Dermis microvascular lymphatic vessel endothelial cell (primary cell): ENCODE data around the gene SMCR8. TPM values are rescaled to one million over a fixed set of nuclear protein-coding genes. Genes with fewer than 3 reads are reported as not detected.
A peak's percentile ranks its signal among the peaks of the same experiment; 100 is the strongest.
"Not testable (repeated sequence)": the region's sequence is repeated elsewhere in the genome, so short reads cannot be mapped to it uniquely, and the experiment has no call there.

Source experiments
- DNase-seq, 2 donors: peaks; one replicate each; pipeline versions ENCODE4 v3.0.0 to v3.0.0-alpha.2; 2010; ENCODE audit warnings: low read depth in 2 of 2
- total RNA-seq: library from RNA; depleted of rRNA; stranded (reverse); fragments of >200 nt; gene quantifications from 2 replicates; pipeline ENCODE4 v1.2.1, GENCODE V29; 2014

SMCR8 gene
- total RNA-seq, 1 donor from 2014 or later, result 11.4 TPM

- DNase-seq, result no peak
Measured at GRCh38 chr17:18356624-18357023, 41.5 kb downstream of the SMCR8 start.

- DNase-seq, result no peak
Measured at GRCh38 chr17:18360518-18360917, 45.4 kb downstream of the SMCR8 start.

- no peak for DNase-seq
Measured at GRCh38 chr17:18361837-18362697, 47.0 kb downstream of the SMCR8 start.

GRCh38 chr17:18362698-18363100 lies 47.6 kb downstream of the SMCR8 start:
- peak in 1 of 2 donors; percentile 17 for DNase-seq

DNA sequence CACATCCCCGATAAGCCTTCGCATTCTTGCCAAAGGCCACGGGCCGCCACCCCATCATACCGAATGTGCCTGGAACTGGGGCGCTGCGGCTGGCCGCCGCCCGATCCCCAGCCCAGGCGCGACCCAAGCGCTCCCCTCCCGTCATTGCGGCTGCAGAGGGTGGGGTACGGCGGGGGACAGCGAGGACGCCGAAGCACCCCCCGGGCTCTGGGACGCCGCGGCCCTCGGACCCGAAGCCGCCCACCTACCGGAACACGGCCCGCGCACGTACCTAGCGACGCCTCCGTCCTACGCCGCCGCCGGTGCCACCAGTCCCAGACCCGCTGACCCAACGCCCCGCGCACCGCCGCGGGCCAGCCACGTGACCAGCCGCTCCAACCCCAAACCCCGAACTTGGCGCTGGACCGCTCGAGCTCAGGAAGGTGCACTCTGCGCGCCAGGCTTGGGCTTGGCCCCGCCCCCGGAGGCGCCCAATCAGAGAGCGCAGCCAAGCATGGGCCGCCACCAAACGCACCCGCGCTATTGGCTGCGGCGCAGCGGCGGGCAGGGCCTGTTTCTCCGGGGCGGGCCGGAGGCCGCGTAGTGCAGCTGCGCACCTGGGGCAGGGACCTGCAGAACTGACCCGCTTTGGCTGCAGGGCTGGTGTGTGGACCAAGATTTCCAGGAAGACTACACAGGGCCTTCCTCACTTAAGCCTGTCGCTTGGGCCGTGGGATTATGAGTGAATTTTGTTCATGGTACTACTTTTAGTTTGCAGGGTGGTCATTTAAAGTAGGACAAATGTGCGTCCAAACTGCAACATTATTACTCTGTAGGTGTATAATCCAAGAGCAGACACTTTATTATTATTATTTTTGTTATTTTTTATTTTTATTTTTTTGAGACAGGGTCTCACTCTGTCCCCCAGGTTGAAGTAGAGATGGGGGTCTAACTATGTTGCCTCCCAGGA lies 48.3 kb downstream of the SMCR8 start, which contains the start of gene SHMT1:
SHMT1 (minus strand) TSS at position 450 of the 949 bp plus-strand sequence. CDS start 7,569 bp downstream, outside the sequence.
- peak; percentile 67 to 91 for DNase-seq

DNA sequence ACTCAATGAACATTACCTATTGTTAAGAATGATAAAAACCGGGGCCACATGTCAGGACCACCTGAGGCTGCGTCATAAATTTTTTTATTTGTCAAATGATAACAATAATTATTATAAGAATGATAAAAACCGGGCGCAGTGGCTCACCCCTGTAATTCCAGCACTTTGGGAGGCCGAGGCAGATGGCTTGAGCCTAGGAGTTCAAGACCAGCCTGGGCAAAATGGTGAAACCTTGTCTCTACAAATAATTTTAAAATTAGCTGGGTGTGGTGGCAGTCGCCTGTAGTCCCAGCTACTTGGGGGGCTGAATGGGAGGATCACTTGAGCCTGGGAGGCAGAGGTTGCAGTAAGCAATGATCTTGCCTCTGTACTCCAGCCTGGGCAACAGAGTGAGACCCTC lies 49.1 kb downstream of the SMCR8 start:
- DNase-seq, result no peak

- no peak for DNase-seq
Measured at GRCh38 chr17:18368946-18369345, 53.9 kb downstream of the SMCR8 start.

- DNase-seq, result no peak
Measured at GRCh38 chr17:18370761-18371160, 55.7 kb downstream of the SMCR8 start.

DNA sequence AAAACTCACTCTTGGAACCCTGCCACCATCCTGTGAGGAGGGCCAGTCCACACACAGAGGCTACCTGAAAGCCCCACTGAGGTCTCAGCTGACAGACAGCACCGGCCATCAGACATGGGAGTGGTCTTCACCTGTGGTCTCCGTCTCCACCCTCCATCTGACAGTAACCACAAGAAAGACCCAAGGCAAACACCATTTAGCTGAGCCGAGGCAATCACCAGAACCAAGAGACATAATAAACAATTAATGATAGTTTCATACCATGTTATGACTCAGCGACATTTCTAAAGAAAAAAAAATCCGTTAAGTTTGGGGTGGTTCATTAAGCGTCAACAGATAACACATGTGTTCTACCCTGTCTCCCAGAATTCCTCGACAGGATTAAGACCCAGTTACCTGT lies 56.4 kb downstream of the SMCR8 start:
- no peak for DNase-seq

GRCh38 chr17:18373181-18373580 lies 58.1 kb downstream of the SMCR8 start:
- DNase-seq, result not testable (repeated sequence)

DNA sequence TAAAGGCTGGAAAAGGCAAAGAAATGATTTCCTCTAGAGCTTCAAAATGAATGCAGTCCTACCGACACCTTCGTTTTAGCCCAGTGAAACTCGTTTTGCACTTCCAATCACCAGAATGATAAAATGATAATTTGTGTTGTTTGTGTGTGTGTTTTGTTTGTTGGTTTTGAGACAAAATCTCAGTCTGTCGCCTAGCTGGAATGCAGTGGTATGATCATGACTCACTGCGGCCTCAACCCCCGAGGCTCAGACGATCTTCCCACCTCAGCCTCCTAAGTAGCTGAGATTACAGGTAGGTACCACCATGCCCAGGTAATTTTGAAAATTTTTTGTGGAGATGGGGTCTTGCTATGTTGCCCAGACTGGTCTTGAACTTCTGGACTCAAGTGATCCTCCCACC lies 59.1 kb downstream of the SMCR8 start:
- no peak for DNase-seq

Other genes starting within 250 kb of the SMCR8 start
- 27.6 and 34.4 TPM in 2 replicates for gene DRG2, start 227.3 kb upstream of the SMCR8 start, total RNA-seq
- 0.13 and 0.26 TPM in 2 replicates for gene MYO15A, start 206.5 kb upstream of the SMCR8 start, total RNA-seq
- 57.9 and 71.8 TPM in 2 replicates for gene ALKBH5, start 131.5 kb upstream of the SMCR8 start, total RNA-seq
- gene LLGL1, start 89.7 kb upstream of the SMCR8 start, total RNA-seq, result 17.2 and 23.9 TPM in 2 replicates
- 280 and 292 TPM in 2 replicates for gene FLII, start 56.6 kb upstream of the SMCR8 start, total RNA-seq
- 8.1 and 13.9 TPM in 2 replicates for gene MIEF2, start 54.6 kb upstream of the SMCR8 start, total RNA-seq
- 14.1 and 19.3 TPM in 2 replicates for gene TOP3A, start 299 bp upstream of the SMCR8 start, total RNA-seq
- gene SHMT1, start 48.3 kb downstream of the SMCR8 start, total RNA-seq, result 11.0 and 16.7 TPM in 2 replicates
- not detected in 2 replicates for gene EVPLL, start 62.5 kb downstream of the SMCR8 start, total RNA-seq
- gene LGALS9C, start 161.5 kb downstream of the SMCR8 start, total RNA-seq, result not detected in 2 replicates